Prostate gland (tissue), 2 donors: ENCODE data around the gene KRTAP5-3. TPM values are rescaled to one million over a fixed set of nuclear protein-coding genes. Genes with fewer than 3 reads are reported as not detected.

ENCODE experiments used
- DNase-seq: peaks from one replicate; pipeline ENCODE4 v3.0.0-alpha.2; 2019; ENCODE audit warnings: low spot score
- H3K27ac ChIP-seq, 2 donors: fragments of 200-600 bp; sonication (generic); 2 replicates each; pipeline ENCODE4 v1.5.1; 2017 to 2019
- H3K27me3 ChIP-seq: fragments of 200-600 bp; sonication (generic); replicated peaks from 2 replicates; pipeline ENCODE4 v1.5.1; 2019; ENCODE audit not compliant: insufficient read depth
- H3K36me3 ChIP-seq, 2 donors: fragments of 200-600 bp; sonication (generic); 1 replicate in 1 of 2; 2 replicates in 1 of 2; pipeline versions ENCODE4 v1.5.1 to v1.8.1; 2017 to 2019
- H3K4me1 ChIP-seq: fragments of 200-600 bp; sonication (generic); replicated peaks from 2 replicates; pipeline ENCODE4 v1.5.1; 2019
- H3K4me3 ChIP-seq, 2 donors: fragments of 200-600 bp; sonication (generic); 2 replicates each; pipeline ENCODE4 v1.5.1; 2017 to 2019
- H3K9me3 ChIP-seq: fragments of 200-600 bp; sonication (generic); 2 replicates; pipeline ENCODE4 v1.5.1; 2017
- CTCF ChIP-seq, 4 experiments: fragments of 200-600 bp in 2 of 4; fragments of 450-650 bp in 2 of 4; sonication (generic) in 2 of 4; IDR thresholded peaks; 1 replicate in 3 of 4; 2 replicates in 1 of 4; pipeline ENCODE4 v1.5.1; 2016 to 2019; ENCODE audit warnings: antibody characterized with exemption in 4 of 4, mild to moderate bottlenecking in 2 of 4, moderate library complexity in 2 of 4
- POLR2A ChIP-seq: fragments of 450-650 bp; IDR thresholded peaks from one replicate; pipeline ENCODE4 v1.6.1; 2016; ENCODE audit warnings: antibody characterized with exemption, mild to moderate bottlenecking
- POLR2AphosphoS5 ChIP-seq: sonication (generic); formaldehyde crosslinking; IDR thresholded peaks from one replicate; pipeline ENCODE4 v1.6.1; 2017; ENCODE audit warnings: antibody characterized with exemption
- WGBS: methylation state at CpG from one replicate; pipeline ENCODE4 v1.1.5; 2018; 5-methylcytosine and 5-hydroxymethylcytosine counted together
- intact Hi-C: fragments of 100-400 bp; cut with DNase I; formaldehyde crosslinking; loops from one replicate; pipeline ENCODE4 v1.14.2; 2022
- total RNA-seq, 2 donors: library from RNA; depleted of rRNA; stranded (reverse); fragments of >200 nt; gene quantifications; one replicate each; pipeline ENCODE4 v1.1.0, GENCODE V29; 2016

Gene KRTAP5-3
- not detected for total RNA-seq

- no peak for DNase-seq
- no peak for TF ChIP-seq CTCF (IDR thresholded peaks at IDR 0.05)
- no peak for TF ChIP-seq POLR2A
- no peak for TF ChIP-seq POLR2AphosphoS5
- H3K4me3 ChIP-seq, result no peak within 1 kb of the TSS
- no peaks in the 10 kb centered on the region for H3K4me1 ChIP-seq
- no peak within 1 kb of the TSS for H3K27ac ChIP-seq
- intact Hi-C loops, result no loop called here
- no peaks in the 10 kb centered on the region for H3K36me3 ChIP-seq
- H3K27me3 ChIP-seq, result no peaks in the 10 kb centered on the region
- WGBS, result 68% methylated on average over 4 of the region's 4 CpGs
- no peaks in the 10 kb centered on the region for H3K9me3 ChIP-seq
Observed at GRCh38 chr11:1608363-1608762, at the start of gene KRTAP5-3. TSS of gene KRTAP5-3 (minus strand) at chr11:1608463. CDS start at chr11:1608385, 78 bp downstream.

- no peaks in the 10 kb centered on the region for H3K27me3 ChIP-seq
- DNase-seq, result no peak
- 86% methylated on average over 7 of the region's 7 CpGs for WGBS
- no peaks in the 10 kb centered on the region for H3K36me3 ChIP-seq
- no peak overlapping the region for H3K4me3 ChIP-seq
- intact Hi-C loops, result loop anchor here (10.0 kb wide), 1 partner anchor 498 kb away; no protein-coding TSS in a partner anchor
- no peaks in the 10 kb centered on the region for H3K4me1 ChIP-seq
- no peaks in the 10 kb centered on the region for H3K9me3 ChIP-seq
- TF ChIP-seq CTCF (IDR thresholded peaks at IDR 0.05), result no peak
- TF ChIP-seq POLR2A, result no peak
- TF ChIP-seq POLR2AphosphoS5, result no peak
- H3K27ac ChIP-seq, result no peak overlapping the region
Observed at GRCh38 chr11:1656670-1657069, 48.4 kb upstream of the KRTAP5-3 start.

- no peaks in the 10 kb centered on the region for H3K27me3 ChIP-seq
- H3K4me1 ChIP-seq, result no peaks in the 10 kb centered on the region
- WGBS, result 77% methylated on average over 9 of the region's 9 CpGs
- no peak for TF ChIP-seq CTCF (IDR thresholded peaks at IDR 0.05)
- TF ChIP-seq POLR2A, result no peak
- no peak for TF ChIP-seq POLR2AphosphoS5
- no peak for DNase-seq
- no peaks in the 10 kb centered on the region for H3K36me3 ChIP-seq
- intact Hi-C loops, result loop anchor here (10.0 kb wide), 1 partner anchor 499 kb away; no protein-coding TSS in a partner anchor
- no peaks in the 10 kb centered on the region for H3K9me3 ChIP-seq
- H3K4me3 ChIP-seq, result no peak overlapping the region
- no peak overlapping the region for H3K27ac ChIP-seq
Observed at GRCh38 chr11:1656061-1656441, 47.8 kb upstream of the KRTAP5-3 start.

GRCh38 chr11:1655168-1656060 is 47.2 kb upstream of the KRTAP5-3 start:
- no peak for DNase-seq
- H3K9me3 ChIP-seq, result no peaks in the 10 kb centered on the region
- 54% methylated on average over 24 of the region's 26 CpGs for WGBS
- TF ChIP-seq POLR2A, result no peak
- TF ChIP-seq CTCF (IDR thresholded peaks at IDR 0.05), result no peak
- TF ChIP-seq POLR2AphosphoS5, result no peak
- no peak overlapping the region for H3K27ac ChIP-seq
- H3K4me1 ChIP-seq, result no peaks in the 10 kb centered on the region
- H3K36me3 ChIP-seq, result no peaks in the 10 kb centered on the region
- H3K27me3 ChIP-seq, result no peaks in the 10 kb centered on the region
- intact Hi-C loops, result loop anchor here (10.0 kb wide), 1 partner anchor 499 kb away; no protein-coding TSS in a partner anchor
- H3K4me3 ChIP-seq, result no peak overlapping the region
